GM18505 (cell line): ENCODE measurements around the gene UST.
"Not testable (repeated sequence)": the region's sequence is repeated elsewhere in the genome, so short reads cannot be mapped to it uniquely, and the experiment has no call there.

Source experiments
- ATAC-seq: cut with Tn5 transposase; IDR thresholded peaks from one replicate; pipeline ENCODE4 v1.9.1; 2021; ENCODE audit not compliant: unreplicated experiment
- POLR2A ChIP-seq: IDR thresholded peaks from 4 replicates; pipeline ENCODE4 v1.6.1; 2011; ENCODE audit warnings: borderline replicate concordance; ENCODE audit not compliant: insufficient read depth, insufficient read length; ENCODE audit errors: extremely low read depth

The UST gene

GRCh38 chr6:148962854-148963515 is 216.2 kb downstream of the UST start:
- ATAC-seq, result no peak
- TF ChIP-seq POLR2A, result no peak

- TF ChIP-seq POLR2A, result no peak
- ATAC-seq, result no peak
These were observed 216.9 kb downstream of the UST start for GRCh38 chr6:148963738-148964137.

- no peak for ATAC-seq
- no peak for TF ChIP-seq POLR2A
These were observed 217.6 kb downstream of the UST start for GRCh38 chr6:148964467-148964866.

- no peak for TF ChIP-seq POLR2A
- ATAC-seq, result no peak
These were observed 218.5 kb downstream of the UST start for GRCh38 chr6:148965287-148965686.

GRCh38 chr6:148967011-148967520 is 220.2 kb downstream of the UST start:
- no peak for ATAC-seq
- TF ChIP-seq POLR2A, result no peak

GRCh38 chr6:148967541-148967956 is 220.7 kb downstream of the UST start:
- no peak for ATAC-seq
- TF ChIP-seq POLR2A, result no peak

GRCh38 chr6:148968771-148969602 is 222.2 kb downstream of the UST start:
- ATAC-seq, result no peak

GRCh38 chr6:148969603-148970061 is 222.8 kb downstream of the UST start:
- ATAC-seq, result no peak
- no peak for TF ChIP-seq POLR2A

More at GRCh38 chr6:148968771-148969602, 222.2 kb downstream of the UST start:
- TF ChIP-seq POLR2A, result no peak

- TF ChIP-seq POLR2A, result no peak
- ATAC-seq, result no peak
These were observed 224.4 kb downstream of the UST start for GRCh38 chr6:148971031-148971927.

GRCh38 chr6:148972481-148972880 is 225.7 kb downstream of the UST start:
- TF ChIP-seq POLR2A, result no peak
- ATAC-seq, result peak; percentile 82

- ATAC-seq, result no peak
- TF ChIP-seq POLR2A, result no peak
These were observed 226.8 kb downstream of the UST start for GRCh38 chr6:148973538-148974208.

GRCh38 chr6:148974351-148974750 is 227.5 kb downstream of the UST start:
- TF ChIP-seq POLR2A, result no peak
- ATAC-seq, result no peak

- ATAC-seq, result not testable (repeated sequence)
These were observed 231.5 kb downstream of the UST start for GRCh38 chr6:148978298-148978697.
